DOHH2 (cell line): Measurements from ENCODE around the gene PHB1.
A peak's percentile ranks its signal among the peaks of the same experiment; 100 is the strongest.

ENCODE experiments used
- CTCF ChIP-seq: fragments of 200-600 bp; sonication (generic); IDR thresholded peaks from one replicate; pipeline ENCODE4 v1.5.1; 2014; ENCODE audit warnings: antibody characterized with exemption, mild to moderate bottlenecking, low read depth, low read length; ENCODE audit not compliant: poor library complexity, severe bottlenecking
- EZH2phosphoT487 ChIP-seq: fragments of 200-600 bp; sonication (generic); IDR thresholded peaks from 2 replicates; pipeline ENCODE4 v1.6.1; 2017; ENCODE audit warnings: borderline replicate concordance, mild to moderate bottlenecking, antibody characterized with exemption, low read length, moderate library complexity, mixed read lengths

GRCh38 chr17:49407981-49408501 lies 6.6 kb downstream of the PHB1 start:
- TF ChIP-seq CTCF: peak; percentile 100
- TF ChIP-seq EZH2phosphoT487: no peak
